ENCODE results near the gene AGRP.

- TF ChIP-seq GATA3 (IDR thresholded peaks at IDR 0.05; ENCODE audit: low read depth, low read length), result no peak
- no peak for TF ChIP-seq GATA2 (IDR thresholded peaks at IDR 0.05; ENCODE audit: low read depth, low read length)
Measured at GRCh38 chr16:67436640-67437193, 46.6 kb downstream of the AGRP start.

All from SH-SY5Y (cell line).